Epithelial cell of prostate (primary cell): Measurements from ENCODE around the gene ABCC9.
"Not testable (repeated sequence)": the region's sequence is repeated elsewhere in the genome, so short reads cannot be mapped to it uniquely, and the experiment has no call there.

ENCODE experiments used
- DNase-seq: peaks from one replicate; pipeline ENCODE4 v3.0.0-alpha.2; 2011; ENCODE audit warnings: low read depth, low spot score
- H3K27ac ChIP-seq: fragments of 450-650 bp; 2 replicates; pipeline ENCODE4 v1.5.1; 2017; ENCODE audit warnings: mild to moderate bottlenecking

ABCC9 gene

DNA sequence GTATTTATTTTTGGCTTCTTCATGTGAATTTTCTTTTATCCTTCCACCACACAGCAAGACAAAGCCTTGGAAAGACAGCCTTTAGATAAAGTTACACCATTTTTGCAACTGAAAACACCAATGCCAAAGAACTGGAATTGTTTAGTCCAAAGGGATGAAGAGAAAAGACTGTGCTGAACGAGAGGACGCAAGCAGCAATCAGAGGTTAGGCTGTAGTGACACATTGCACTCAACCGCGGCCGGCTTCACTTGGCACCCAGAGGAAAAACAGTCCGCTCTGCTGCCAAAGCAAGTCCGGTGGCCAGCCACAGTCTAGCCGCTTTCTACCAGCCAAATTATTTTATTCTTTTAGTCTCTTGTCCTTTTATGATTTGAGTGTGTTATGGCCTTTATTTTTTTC lies 117.6 kb downstream of the ABCC9 start:
- no peak overlapping the region for H3K27ac ChIP-seq
- no peak for DNase-seq

DNA sequence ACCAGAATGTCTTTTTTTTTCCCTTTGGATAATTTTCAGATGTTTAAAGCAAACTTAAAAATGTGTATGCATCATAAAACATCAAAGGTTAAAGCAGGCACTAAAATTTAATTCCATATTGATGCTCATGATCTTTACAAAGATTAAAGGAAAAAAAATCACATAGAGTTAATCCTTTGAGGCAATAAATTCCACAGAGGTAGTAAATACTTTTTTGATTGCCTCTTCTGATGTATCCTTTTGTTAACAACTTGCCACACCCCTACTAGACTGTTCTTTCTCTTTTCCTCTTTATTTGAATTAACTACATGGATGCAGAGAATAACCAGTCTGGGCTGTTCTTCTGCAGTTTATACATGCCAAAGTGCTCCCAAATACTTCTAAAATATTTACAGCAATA lies 121.5 kb downstream of the ABCC9 start:
- DNase-seq = no peak
- H3K27ac ChIP-seq = peak overlapping the region; percentile 55

DNA sequence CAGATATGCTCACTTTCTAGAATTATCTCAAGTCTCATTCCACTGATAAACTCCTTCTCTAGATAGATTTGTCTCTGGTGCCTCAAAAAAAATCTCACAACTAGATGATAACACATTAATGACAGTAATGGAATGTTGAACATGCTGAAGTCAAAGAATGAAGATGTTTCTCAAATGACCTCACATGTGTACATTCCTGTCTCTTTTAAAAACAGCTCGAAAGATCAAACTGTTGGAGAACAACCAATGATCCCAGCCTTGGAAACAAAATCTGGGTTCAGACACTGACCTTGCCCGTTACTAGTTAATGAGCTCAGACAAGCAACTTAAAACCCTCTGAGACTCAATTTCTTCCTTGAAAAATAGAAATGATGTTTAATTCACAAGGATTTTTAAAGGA lies 122.0 kb downstream of the ABCC9 start:
- DNase-seq = no peak
- peak overlapping the region; percentile 55 for H3K27ac ChIP-seq

DNA sequence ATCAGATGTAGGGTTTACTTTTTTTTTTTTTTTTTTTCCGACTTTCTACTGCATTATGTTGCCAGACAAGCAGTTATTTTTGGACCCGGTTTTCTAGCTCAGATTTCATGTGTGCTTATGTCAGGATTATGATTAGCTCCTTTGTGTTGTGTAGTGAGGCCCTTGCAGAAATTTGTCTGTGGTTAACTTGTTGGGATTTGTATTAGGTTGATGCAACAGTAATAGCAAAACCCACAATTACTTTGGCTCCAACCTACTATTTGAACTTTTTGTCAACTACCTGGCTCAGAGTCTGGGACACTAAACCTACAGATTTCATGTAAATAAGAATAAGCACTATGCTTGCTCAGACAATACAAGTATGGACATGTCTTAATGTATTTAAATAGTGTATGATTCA lies 122.6 kb downstream of the ABCC9 start:
- DNase-seq = peak; percentile 16
- peak overlapping the region; percentile 55 for H3K27ac ChIP-seq

DNA sequence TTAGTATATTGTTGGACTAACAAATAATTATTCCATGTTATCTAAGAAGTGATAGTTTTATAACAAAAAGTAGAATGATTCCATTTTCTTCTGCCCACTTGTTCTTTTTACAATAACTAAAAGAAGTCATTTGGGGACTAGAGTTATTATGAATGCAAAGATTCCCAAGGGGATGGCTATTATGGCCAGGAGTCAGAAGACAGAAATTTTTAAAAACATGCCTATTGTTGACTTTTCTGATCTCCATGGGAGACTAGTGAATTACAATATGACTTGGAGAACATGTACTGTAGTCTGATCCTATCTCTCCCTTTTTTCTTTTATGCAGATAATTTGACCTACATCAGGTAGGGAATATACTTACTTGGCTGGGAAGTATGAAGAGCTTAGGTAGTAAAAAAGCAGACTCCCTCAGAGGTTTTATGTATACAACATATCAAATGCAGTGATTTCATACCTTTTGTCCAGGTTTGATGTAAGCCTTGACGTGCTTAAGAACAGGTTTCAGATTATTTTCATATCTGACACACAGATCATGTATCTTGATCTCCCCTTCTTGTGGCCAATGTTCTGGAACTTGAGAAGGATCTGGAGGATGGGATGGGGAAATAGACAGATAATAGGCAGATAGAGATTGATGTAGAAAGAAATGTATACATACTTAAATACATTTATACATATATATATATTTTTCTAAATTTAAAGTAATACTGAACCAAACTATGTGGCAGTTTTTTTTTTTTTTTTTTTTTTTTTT lies 125.7 kb downstream of the ABCC9 start:
- DNase-seq = no peak
- no peak overlapping the region for H3K27ac ChIP-seq

DNA sequence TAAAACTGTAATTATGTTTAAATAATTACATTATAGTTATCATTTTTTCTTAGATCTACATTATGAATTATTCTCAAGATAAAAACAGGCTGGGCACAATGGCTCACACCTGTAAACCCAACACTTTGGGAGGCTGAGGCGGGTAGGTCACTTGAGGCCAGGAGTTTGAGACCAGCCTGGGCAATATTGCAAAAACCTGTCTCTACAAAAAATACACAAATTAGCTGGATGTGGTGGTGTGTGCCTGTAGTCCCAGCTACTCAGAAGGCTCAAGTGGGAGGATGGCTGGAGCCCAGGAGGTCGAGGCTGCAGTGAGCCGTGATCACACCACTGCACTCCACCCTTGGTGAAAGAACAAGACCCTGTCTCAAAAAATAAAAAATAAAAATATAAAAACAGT lies 126.4 kb downstream of the ABCC9 start:
- no peak for DNase-seq
- no peak overlapping the region for H3K27ac ChIP-seq

DNA sequence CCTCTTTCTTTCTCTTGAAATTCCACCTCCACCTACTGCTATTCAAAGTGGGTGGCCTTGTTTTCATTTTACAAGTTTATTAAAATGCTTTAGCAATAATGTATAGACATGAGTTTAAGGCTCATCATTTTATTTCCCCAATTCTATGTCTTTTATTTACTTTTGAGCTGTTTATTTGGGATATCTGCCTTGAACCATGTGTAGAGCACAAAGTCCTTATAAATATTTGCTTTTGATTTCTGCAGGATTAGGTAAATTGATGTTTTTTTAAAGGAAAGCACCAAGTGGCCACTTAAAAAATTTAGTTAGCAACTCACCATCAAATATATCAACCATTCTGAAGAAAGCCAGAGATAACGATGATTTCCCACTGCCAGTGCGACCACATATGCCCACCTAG lies 126.9 kb downstream of the ABCC9 start:
- no peak for DNase-seq
- H3K27ac ChIP-seq = no peak overlapping the region

DNA sequence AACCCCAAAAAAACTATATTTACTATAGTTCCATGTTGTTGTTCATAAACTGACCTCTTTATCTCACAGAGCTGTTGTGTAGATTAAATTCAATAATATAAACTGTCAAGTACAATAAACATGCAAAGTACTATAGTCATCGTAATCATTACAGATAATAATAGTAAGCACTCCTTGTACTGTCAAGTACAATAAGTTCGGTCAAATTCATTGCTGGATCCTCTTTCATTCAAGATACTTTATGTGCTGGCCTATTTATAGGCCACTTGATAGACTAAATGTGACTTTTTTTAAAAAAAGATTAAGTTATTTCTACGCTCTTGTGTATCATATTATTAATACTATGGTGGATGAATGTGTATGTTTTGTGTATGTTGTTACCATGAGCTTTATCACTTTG lies 127.5 kb downstream of the ABCC9 start:
- no peak overlapping the region for H3K27ac ChIP-seq
- no peak for DNase-seq

DNA sequence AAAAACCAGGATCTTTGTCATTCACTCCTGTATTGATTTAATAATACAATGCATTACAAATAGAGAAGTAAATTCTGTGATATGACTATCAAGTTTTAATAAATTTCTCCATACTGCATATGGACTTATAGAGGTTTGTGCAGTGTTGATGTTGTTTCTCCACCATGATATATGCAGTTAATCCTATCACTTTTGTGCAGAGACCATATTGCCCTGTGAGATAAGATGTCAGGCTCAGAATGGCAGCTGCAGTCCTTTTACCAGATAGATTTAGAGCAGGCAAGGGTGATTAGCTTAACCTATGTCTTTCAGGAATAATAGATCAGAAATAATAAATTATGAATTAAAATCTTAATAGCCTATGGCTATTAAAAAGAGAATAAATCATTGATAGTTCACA lies 128.1 kb downstream of the ABCC9 start:
- H3K27ac ChIP-seq = no peak overlapping the region
- no peak for DNase-seq

DNA sequence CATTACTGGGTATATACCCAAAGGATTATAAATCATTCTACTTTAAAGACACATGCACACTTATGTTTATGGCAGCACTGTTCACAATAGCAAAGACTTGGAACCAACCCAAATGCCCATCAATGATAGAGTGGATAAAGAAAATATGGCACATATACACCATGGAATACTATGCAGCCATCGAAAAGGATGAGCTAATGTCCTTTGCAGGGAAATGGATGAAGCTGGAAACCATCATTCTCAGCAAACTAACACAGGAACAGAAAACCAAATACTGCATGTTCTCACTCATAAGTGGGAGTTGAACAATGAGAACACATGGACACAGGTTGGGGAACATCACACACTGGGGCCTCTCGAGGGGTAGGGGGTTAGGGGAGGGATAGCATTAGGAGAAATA lies 128.9 kb downstream of the ABCC9 start:
- not testable (repeated sequence) for DNase-seq, H3K27ac ChIP-seq

DNA sequence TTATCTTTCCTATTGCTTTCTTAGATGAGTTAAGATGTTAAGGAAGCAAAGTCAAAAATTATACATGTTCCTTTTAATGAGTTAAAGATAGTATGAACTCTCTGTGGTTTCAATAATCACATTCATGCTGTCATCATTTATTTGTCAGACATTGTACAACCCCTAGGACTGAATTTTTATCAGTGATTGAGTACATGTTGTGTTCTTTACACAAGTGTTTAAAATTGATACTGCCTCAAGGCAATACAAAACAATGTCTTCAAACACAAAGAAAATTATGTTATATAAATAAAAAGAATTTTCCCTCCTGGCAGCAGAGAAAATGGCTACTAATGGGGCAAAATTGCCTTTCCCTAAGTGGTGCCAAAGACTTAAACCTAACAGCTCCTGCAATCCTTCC lies 132.1 kb downstream of the ABCC9 start:
- H3K27ac ChIP-seq = no peak overlapping the region
- no peak for DNase-seq

DNA sequence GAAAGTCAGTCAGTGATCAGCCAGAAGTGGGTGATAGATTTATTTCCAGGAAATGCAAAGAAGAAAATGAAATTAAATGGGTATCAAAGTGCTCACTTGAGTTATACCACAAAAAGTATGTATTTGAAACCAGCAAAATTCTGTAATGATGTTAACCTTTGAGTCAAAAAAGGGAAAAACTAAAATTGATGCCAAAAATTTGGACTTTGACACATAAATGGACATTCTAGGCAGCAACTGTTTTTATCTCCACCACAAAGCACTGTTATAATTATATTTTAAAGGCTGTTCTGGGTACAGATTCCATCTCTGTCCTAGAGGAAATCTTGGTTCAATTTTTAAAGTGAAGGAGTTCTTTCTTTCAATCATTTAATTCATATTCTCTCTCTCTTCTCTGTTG lies 135.0 kb downstream of the ABCC9 start:
- H3K27ac ChIP-seq = no peak overlapping the region
- DNase-seq = no peak

DNA sequence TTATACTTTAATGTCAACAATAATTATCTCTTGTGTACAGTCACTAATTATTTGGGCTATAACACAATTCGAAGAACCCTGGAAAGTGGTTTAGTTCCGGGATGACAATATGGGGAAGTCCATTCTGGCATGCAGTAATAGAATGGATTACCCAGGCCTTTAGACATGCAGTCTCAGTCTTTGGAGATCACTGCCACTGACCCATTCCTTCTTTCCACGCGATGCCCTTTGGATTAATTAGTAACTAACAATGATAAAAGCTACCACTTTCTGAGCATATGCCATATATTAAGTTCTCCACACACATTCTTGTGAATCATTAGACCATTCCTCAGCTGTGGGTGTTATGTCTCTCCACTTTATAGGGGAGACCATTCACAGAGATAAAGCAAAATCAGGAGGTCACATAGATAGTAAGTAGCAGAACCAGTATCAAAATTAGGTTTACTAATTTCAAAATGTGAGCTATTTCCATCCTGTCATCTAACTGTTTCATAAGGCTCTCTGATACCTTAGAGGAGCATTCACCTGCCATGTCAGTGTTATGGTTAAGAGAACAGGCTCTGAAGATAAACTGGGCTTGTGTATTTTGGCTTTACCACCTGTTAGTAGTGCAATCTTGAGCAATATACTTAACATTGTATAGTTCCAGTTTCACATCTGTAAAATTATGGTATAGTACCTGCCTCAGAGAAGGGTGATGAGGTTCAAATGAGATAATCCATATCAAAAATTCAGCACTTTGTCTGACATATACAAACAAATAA lies 139.5 kb downstream of the ABCC9 start:
- no peak overlapping the region for H3K27ac ChIP-seq
- DNase-seq = no peak

DNA sequence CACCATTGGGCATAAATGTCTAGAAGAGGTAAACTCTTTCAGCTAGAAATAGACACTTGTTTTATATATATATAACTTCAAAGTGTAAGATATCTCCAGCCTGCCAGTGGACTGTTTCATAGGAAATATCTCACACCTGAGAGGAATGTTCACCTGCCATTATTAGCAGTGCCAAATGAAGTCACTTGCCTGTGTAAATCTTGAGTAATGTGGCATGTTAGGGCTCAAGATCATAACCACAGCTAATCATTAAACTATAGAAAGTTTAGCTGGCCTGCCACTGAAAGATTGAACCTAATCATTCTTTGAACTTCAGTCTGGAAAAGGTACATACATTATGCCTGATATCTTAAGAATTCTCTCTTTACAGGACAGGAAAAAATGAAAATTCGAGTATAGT lies 141.2 kb downstream of the ABCC9 start:
- H3K27ac ChIP-seq = no peak overlapping the region
- no peak for DNase-seq

DNA sequence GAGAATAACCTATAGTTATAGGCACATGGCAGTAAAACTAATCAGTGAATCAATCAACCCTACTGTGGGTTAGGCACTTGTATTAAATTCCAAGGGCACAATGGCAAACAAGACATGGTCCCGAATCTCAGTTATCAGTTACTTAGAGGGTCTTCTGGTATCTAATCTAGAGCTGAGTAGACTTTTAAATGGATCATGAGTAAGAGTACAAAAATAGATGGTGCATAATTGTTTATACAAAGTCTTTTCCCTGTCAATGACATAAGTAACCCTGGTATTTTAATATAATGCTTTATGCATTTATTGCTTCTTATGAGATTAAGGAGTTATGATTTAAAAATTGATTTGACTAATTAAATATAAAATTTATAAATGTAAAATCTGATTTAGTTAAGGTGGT lies 143.7 kb downstream of the ABCC9 start:
- no peak for DNase-seq
- no peak overlapping the region for H3K27ac ChIP-seq

DNA sequence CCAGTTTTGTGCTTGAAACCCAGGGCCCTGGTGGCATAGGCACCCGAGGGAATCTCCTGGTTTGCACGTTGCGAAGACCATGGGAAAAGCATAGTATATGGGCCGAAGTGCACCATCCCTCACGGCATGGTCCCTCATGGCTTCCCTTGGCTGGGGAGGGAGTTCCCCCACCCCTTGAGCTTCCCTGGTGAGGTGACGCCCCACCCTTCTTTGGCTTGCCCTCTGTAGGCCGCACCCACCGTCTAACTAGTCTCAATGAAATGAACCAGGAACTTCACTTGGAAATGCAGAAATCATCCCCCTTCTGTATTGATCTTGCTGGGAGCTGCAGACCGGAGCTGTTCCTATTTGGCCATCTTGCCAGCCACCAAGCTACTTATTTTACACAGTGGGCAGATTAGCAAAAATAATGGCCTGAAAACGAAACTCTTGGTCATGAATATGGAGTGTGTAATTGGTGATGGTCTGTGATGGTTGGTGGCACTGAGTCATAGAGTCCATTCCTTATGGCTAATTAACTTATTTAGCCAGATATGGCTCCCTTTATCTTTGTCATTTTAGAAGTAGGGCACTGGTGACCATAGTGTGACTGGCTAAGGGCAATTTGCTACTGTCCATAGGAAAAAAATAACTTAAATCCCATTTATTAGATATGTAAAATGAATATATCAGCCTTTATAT lies 145.4 kb downstream of the ABCC9 start:
- H3K27ac ChIP-seq = no peak overlapping the region
- DNase-seq = no peak

DNA sequence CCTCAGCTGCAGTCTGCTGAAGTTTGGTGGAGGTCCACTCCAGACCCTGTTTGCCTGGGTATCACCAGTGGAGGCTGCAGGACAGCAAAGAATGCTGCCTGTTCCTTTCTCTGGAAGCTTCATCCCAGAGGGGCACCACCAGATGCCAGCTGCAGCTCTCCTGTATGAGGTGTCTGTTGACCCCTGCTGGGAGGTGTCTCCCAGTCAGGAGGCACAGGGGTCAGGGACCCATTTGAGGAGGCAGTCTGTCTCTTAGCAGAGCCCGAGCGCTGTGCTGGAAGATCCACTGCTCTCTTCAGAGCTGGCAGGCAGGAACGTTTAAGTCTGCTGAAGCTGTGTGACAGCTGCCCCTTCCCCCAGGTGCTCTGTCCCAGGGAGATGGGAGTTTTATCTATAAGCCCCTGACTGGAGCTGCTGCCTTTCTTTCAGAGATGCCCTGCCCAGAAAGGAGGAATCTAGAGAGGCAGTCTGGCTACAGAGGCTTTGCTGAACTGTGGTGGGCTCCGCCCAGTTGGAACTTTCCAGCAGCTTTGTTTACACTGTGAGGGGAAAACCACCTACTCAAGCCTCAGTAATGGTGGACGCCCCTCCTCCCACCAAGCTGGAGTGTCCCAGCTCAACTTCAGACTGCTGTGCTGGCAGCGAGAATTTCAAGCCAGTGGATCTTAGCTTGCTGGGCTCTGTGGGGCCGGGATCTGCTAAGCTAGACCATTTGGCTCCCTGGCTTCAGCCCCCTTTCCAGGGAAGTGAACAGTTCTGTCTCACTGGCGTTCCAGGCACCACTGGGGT lies 146.2 kb downstream of the ABCC9 start:
- not testable (repeated sequence) for H3K27ac ChIP-seq, DNase-seq

DNA sequence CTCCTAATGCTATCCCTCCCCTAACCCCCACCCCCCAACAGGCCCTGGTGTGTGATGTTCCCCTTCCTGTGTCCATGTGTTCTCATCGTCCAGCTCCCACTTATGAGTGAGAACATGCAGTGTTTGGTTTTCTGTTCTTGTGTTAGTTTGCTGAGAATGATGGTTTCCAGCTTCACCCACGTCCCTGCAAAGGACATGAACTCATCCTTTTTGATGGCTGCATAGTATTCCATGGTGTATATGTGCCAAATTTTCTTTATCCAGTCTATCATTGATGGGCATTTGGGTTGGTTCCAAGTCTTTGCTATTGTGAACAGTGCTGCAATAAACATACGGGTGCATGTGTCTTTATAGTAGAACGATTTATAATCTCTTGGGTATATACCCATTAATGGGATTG lies 151.5 kb downstream of the ABCC9 start:
- DNase-seq = not testable (repeated sequence)

DNA sequence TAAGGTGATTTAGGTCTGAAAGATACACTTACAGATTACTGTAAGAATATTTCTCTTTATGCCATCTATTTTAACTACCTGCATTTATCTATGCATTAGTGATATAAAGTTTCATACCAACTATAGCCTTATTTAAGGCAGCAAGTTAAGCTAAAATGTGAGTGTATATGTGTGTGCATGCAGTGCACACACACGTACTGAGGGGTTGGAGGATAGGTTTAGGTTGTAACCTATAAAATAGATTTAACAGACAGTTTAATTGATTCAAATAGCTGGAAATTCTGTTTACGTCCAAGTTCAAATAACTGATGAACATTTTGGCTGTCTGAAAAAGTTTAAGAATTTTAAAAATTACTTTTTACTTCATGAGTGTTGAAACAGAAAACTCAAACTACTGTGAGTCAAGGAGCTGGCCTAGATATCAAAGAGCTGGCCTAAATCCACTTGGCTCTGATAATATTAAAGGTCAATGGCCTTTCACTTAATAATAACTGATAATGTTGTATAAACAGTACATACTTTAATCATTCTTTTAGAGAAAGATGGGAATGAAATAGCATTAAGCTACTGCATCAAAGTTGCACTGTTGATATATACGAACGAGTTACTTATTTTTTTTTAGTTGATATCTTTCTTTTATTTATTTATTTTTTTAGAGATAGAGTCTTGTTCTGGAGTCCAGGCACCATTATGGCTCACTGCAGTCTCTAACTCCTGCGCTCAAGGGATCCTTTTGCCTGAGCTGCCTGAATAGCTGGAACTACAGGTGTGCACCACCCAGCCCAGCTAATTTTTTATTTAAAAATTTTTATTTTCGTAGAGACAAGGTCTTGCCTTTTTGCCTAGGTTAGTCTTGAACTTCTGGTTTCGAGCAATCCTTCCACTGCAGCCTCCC lies 152.9 kb downstream of the ABCC9 start:
- DNase-seq = no peak

More for the DNA sequence above, 151.5 kb downstream of the ABCC9 start:
- not testable (repeated sequence) for H3K27ac ChIP-seq

More for the DNA sequence above, 152.9 kb downstream of the ABCC9 start:
- no peak overlapping the region for H3K27ac ChIP-seq
